Body of pancreas (tissue), 4 donors: ENCODE measurements around the gene YPEL4. TPM values are rescaled to one million over a fixed set of nuclear protein-coding genes. Genes with fewer than 3 reads are reported as not detected.

ENCODE experiments used
- ATAC-seq: fragments of 150-250 bp; one replicate; pipeline ENCODE4 v1.9.1; 2016
- DNase-seq, 4 donors: peaks; one replicate each; pipeline ENCODE4 v3.0.0-alpha.2; 2019
- H3K27ac ChIP-seq, 4 donors: fragments of 200-600 bp; sonication (generic); 1 replicate in 3 of 4; 2 replicates in 1 of 4; pipeline versions ENCODE4 v1.5.1 to v1.6.1; 2016 to 2019; ENCODE audit warnings: mild to moderate bottlenecking in 1 of 4, mixed read lengths in 1 of 4, moderate library complexity in 1 of 4
- H3K27me3 ChIP-seq, 2 donors: fragments of 200-600 bp; sonication (generic); one replicate each; pipeline ENCODE4 v1.6.0; 2016; ENCODE audit warnings: mild to moderate bottlenecking in 1 of 2
- H3K36me3 ChIP-seq, 2 donors: fragments of 200-600 bp; sonication (generic); replicated peaks in 1 of 2; 2 replicates each; pipeline ENCODE4 v1.5.1; 2016; ENCODE audit warnings: low read depth in 2 of 2; ENCODE audit not compliant: insufficient read depth in 1 of 2
- H3K4me1 ChIP-seq: fragments of 200-600 bp; sonication (generic); one replicate; pipeline ENCODE4 v1.6.0; 2016
- H3K4me3 ChIP-seq, 2 donors: fragments of 200-600 bp; sonication (generic); 1 replicate in 1 of 2; 2 replicates in 1 of 2; pipeline ENCODE4 v1.5.1; 2016 to 2019
- H3K9me3 ChIP-seq, 3 donors: fragments of 200-600 bp; sonication (generic); 1 replicate in 2 of 3; 2 replicates in 1 of 3; pipeline ENCODE4 v1.5.1; 2016
- CTCF ChIP-seq, 7 experiments: fragments of 450-650 bp in 4 of 7; fragments of 200-600 bp in 3 of 7; sonication (generic) in 3 of 7; IDR thresholded peaks; one replicate each; pipeline ENCODE4 v1.5.1; 2016 to 2019; ENCODE audit warnings: antibody characterized with exemption in 7 of 7
- POLR2A ChIP-seq, 3 donors: fragments of 450-650 bp; IDR thresholded peaks; one replicate each; pipeline ENCODE4 v1.6.1; 2016; ENCODE audit warnings: antibody characterized with exemption in 3 of 3, mild to moderate bottlenecking in 2 of 3
- WGBS, 2 donors: methylation state at CpG; one replicate each; pipeline ENCODE4 v1.1.5; 2017; 5-methylcytosine and 5-hydroxymethylcytosine counted together
- intact Hi-C: fragments of 100-400 bp; cut with DNase I; formaldehyde crosslinking; loops from one replicate; pipeline ENCODE4 v1.15.1; 2023
- total RNA-seq, 2 donors: library from RNA; depleted of rRNA; stranded (reverse); fragments of >200 nt; gene quantifications; one replicate each; pipeline ENCODE4 v1.1.0, GENCODE V29; 2016

The YPEL4 gene
- total RNA-seq, 2 donors from 2014 or later: 0.26 TPM; not detected in 1

GRCh38 chr11:57638005-57638781 is 11.5 kb downstream of the YPEL4 start:
- DNase-seq (peak; percentile 50 to 71 (median 66)), ATAC-seq (peak; percentile 86)
- peak overlapping the region; percentile 31 to 83 for H3K4me3 ChIP-seq
- no peaks in the 10 kb centered on the region for H3K27me3 ChIP-seq
- 1 to 2% methylated on average over 34 to 47 of the region's 47 CpGs for WGBS, 2 donors
- no peaks in the 10 kb centered on the region for H3K9me3 ChIP-seq
- intact Hi-C loops: loop anchor here (10.0 kb wide), 1 partner anchor 193 kb away; no protein-coding TSS in a partner anchor
- no peaks in the 10 kb centered on the region for H3K36me3 ChIP-seq
- H3K4me1 ChIP-seq: peaks cover 10% of the 10 kb centered on the region
- H3K27ac ChIP-seq: peak overlapping the region; percentile 50 to 79 (median 64)
- TF ChIP-seq POLR2A (IDR thresholded peaks at IDR 0.05) (peak; percentile 48 to 69 (median 64)), CTCF (IDR thresholded peaks at IDR 0.05) (no peak)

GRCh38 chr11:57637626-57638004 is 12.1 kb downstream of the YPEL4 start:
- intact Hi-C loops: loop anchor here (10.0 kb wide), 1 partner anchor 193 kb away; no protein-coding TSS in a partner anchor
- Histone ChIP-seq H3K36me3 (no peaks in the 10 kb centered on the region), H3K4me1 (peaks cover 10% of the 10 kb centered on the region), H3K4me3 (no peak overlapping the region), H3K9me3 (no peaks in the 10 kb centered on the region), H3K27me3 (no peaks in the 10 kb centered on the region), H3K27ac (peak overlapping the region in 2 of 4 donors; percentile 69 to 79)
- TF ChIP-seq CTCF (IDR thresholded peaks at IDR 0.05): no peak
- TF ChIP-seq POLR2A (IDR thresholded peaks at IDR 0.05): no peak
- DNase-seq: no peak
- 31 to 100% methylated on average over 3 to 18 of the region's 18 CpGs for WGBS, 2 donors
- peak; percentile 11 for ATAC-seq

GRCh38 chr11:57635246-57635645 is 14.5 kb downstream of the YPEL4 start:
- intact Hi-C loops: loop anchor here (10.0 kb wide), 1 partner anchor 190 kb away; no protein-coding TSS in a partner anchor

GRCh38 chr11:57634311-57634710 is 15.4 kb downstream of the YPEL4 start:
- TF ChIP-seq POLR2A (IDR thresholded peaks at IDR 0.05) (no peak), CTCF (IDR thresholded peaks at IDR 0.05) (no peak)
- Histone ChIP-seq H3K4me3 (no peak overlapping the region), H3K27me3 (no peaks in the 10 kb centered on the region), H3K27ac (no peak overlapping the region), H3K36me3 (no peaks in the 10 kb centered on the region), H3K9me3 (no peaks in the 10 kb centered on the region), H3K4me1 (peaks cover 10% of the 10 kb centered on the region)
- no peak for DNase-seq
- no peak for ATAC-seq
- intact Hi-C loops: loop anchor here (10.0 kb wide), 1 partner anchor 190 kb away; no protein-coding TSS in a partner anchor

More at GRCh38 chr11:57635246-57635645, 14.5 kb downstream of the YPEL4 start:
- DNase-seq: no peak
- no peak for ATAC-seq
- no peak overlapping the region for H3K27ac ChIP-seq
- TF ChIP-seq CTCF (IDR thresholded peaks at IDR 0.05) (no peak), POLR2A (IDR thresholded peaks at IDR 0.05) (no peak)
- WGBS, 2 donors: 49 to 85% methylated on average over 4 to 8 of the region's 8 CpGs
- H3K36me3 ChIP-seq: no peaks in the 10 kb centered on the region
- H3K9me3 ChIP-seq: no peaks in the 10 kb centered on the region
- H3K4me3 ChIP-seq: no peak overlapping the region
- peaks cover 10% of the 10 kb centered on the region for H3K4me1 ChIP-seq
- no peaks in the 10 kb centered on the region for H3K27me3 ChIP-seq
